ENCODE measurements around the gene KIF5C.

DNA sequence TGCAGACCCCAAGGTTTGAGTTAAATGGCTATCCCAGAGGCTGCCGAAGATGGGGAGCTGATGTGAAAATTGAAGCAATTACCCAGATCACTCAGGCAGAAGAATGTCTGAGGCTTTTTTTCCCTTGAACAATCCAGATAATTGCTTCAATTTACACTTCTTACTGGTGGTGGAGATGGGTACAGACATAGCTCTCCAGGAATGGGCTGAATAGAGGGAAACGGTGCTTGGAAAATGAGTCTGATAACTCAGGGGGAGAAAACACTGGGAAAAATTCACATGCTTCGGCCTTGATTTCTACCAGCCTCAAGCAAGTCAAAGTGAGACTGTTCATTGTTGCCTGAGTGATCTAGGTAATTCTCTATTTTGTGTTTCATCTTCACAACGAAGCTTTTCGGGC, 9.5 kb upstream of the KIF5C start:
- TF ChIP-seq CTCF (IDR thresholded peaks at IDR 0.05), result no peak
- no peak for TF ChIP-seq EZH2 (IDR thresholded peaks at IDR 0.05; ENCODE audit: borderline replicate concordance, insufficient read depth, low read depth, low read length, poor library complexity, severe bottlenecking)

All from B cell (primary cell).